ENCODE data around the gene ZNF622.

DNA sequence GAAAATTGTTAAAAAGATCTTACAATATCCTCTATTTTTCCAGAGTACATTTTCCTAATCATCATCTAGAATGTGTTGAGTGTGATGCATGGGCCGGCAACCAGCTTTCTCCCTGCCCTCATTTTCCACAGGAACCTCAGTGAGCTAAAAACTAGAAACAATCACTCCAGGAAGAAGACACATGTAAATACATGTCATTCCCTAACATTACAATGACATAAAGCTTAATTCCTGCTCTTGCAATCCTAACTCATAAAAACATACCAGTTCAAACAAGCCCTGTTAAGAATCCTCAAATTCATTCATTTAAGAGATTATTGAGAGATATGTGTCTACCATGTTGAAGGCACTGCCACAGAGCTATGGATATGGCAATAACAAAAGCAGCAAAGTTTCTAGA, 18.5 kb upstream of the ZNF622 start:
- TF ChIP-seq POLR2A (IDR thresholded peaks at IDR 0.05; ENCODE audit: low read depth, low read length) (no peak), TAF1 (IDR thresholded peaks at IDR 0.05; ENCODE audit: low read depth, low read length) (no peak), POLR2AphosphoS5 (IDR thresholded peaks at IDR 0.05; ENCODE audit: low read depth, low read length) (no peak), PAX5 (IDR thresholded peaks at IDR 0.05; ENCODE audit: insufficient read depth, low read length, severe bottlenecking) (no peak), SPI1 (IDR thresholded peaks at IDR 0.05; ENCODE audit: low read depth, low read length) (no peak)

Data from GM12891 (cell line).